ENCODE measurements around the gene RNF5.
"Not testable (repeated sequence)": the region's sequence is repeated elsewhere in the genome, so short reads cannot be mapped to it uniquely, and the experiment has no call there.

Gene RNF5

DNA sequence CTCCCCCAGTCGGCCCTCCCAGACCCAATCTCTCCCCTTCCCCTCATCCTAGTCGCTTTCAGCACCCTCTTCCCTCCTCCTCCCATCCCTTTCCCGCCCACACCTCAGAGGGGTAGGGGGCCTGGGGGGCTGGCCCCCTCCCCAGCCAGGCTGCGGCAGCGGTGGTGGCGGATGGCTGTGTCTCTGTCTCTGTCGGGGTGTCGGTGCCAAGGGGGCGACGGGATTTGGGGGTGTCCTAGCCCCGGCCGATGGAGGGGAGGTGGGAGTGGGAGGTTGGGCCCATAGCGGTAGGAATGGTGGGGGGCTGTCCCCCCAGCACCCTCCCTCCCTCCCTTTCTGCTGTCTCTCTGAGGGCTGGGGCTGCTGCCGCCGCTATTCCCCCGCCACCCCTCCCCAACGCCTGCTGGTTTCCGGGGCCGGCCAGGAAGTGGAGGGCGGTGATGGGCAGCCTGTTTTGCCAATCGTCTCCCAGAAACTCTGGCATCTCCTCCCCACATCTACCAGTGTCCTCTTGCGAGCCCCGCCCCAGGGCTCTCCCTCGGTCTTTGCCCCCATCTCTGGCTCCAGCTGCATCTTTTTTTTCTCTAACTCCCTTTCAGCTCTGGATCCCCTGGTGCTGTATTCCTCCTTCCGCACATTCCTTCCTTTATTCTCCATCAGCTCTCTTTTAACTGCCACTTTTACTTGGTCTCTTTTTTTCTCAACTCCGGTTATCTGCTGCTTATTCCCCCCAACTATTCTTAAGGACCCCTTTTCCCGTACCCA, 2.3 kb upstream of the RNF5 start, which contains the start of gene AGPAT1:
TSS of gene AGPAT1 (minus strand) at position 374 of the 765 bp plus-strand sequence. CDS start 4,588 bp downstream, outside the sequence.
- peak; percentile 93 for DNase-seq (ENCODE audit: low read depth)

DNA sequence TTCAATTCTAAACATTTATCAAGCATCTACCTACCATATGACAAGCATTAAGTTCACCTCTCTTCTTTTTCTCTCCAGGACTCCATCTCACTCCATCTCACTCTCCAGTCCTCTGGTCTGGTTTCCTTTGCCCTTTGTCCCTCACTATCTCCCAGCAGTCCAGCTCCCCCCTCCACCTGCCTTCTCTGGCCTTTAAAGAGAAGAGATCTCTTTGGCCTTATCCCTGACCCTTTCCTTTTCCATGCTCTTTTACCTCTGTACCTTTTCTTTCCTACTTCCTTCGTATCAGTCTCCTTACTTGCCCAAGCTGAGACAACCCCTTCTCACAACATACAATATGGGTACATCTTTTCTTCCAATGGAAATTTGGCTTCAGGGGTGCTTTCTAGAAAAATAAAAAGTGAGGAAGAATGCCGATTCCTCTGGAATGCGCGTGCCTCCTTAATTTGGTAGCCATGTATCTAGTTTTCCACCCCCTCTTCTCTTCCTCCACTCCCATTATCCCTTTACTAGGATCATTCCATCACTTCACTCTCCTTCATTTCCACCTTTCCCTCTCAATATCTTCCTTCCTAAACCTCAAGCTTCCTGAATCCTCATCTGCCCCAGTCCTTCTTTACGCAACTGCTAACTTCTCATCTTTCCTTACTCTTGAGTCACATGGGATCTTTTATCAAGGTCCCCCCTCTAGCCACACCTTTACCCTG, 1.6 kb upstream of the RNF5 start:
- no peak for DNase-seq (ENCODE audit: low read depth)

DNA sequence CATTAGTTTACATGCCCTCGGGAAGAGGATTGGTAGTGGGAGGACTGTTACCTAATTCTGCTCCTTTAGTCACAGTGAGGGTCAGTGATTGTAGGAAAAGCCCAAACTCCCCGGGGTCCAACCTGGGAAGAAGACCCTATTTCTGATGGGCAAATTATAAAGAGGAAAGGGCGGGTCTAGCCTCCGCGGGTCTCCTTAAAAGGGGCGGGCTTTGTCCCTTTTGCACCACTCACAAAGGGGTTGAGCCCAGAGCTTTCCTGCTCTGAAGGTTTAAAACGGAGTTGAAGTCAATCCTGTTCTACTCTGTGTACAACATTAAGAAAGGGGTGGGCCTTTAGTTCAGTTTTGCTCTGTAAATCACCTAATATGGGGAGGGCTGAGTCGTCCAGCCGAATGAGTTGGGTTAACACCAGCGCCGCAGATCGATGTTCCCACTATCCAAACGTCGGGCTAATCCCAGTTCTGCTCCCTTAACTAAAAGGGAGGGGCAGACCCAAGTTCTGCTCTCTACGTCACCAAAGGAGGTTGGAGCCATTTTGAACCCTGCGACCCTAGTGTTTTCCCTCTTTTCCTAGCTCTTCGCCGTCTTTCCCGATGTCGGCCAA, 920 bp upstream of the RNF5 start:
- no peak for DNase-seq (ENCODE audit: low read depth)

DNA sequence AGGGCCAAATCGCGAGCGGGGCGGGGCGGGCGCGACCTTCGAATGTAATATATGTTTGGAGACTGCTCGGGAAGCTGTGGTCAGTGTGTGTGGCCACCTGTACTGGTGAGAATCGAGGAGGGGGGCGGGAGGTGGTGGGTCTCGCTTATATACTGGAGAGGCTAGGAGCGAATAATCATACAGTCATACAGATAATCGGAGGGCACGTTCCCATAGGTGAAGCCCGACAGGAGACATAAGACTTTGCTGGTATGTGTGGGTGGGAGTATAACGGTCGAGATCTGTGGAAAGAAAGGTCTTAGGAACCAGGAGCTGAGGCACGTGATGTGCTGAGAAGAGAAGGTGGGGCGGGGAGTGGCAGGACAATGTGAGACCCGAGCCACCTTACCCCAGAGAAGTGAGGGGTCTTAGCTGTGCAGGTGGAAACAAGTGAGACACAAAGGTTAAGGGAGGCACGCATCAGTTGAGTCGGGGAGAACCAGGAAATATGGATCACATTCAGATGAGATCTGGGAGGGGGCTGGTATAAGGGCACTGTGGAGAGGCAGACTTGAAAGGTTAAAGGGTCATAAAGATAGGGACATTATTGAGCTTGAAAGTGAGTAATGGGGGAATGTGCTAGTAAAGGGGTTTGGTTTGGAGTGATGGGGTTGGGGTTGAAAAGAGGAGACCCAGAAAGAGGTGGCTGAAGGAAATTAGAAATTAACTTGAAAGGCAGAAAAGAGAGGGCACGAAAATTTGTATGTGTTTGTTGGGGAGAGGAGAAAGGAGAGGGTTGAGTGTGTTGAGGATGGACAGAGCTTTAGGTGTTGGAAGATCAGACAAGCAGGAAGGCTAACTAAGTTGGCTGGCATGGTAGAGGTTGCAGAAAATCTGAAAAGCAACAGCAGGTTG, 589 bp downstream of the RNF5 start:
- DNase-seq (ENCODE audit: low read depth) = no peak

DNA sequence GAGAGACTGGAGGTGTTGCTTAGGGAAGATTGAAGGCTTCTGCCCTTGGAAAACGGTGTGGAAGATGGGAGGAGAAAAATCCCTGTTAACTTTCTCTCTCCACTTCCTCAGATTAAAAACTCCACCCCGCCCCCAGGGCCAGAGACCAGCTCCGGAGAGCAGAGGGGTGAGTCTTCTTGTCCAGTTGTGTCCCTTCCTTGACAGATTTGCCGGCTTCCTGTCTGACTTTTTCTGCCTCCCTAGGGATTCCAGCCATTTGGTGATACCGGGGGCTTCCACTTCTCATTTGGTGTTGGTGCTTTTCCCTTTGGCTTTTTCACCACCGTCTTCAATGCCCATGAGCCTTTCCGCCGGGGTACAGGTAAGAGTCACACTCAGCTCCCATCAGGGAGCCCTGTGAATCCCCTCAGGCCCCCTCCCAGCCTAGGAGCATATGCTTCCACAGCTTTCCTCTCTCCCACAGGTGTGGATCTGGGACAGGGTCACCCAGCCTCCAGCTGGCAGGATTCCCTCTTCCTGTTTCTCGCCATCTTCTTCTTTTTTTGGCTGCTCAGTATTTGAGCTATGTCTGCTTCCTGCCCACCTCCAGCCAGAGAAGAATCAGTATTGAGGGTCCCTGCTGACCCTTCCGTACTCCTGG, 1.7 kb downstream of the RNF5 start:
- no peak for DNase-seq (ENCODE audit: low read depth)

DNA sequence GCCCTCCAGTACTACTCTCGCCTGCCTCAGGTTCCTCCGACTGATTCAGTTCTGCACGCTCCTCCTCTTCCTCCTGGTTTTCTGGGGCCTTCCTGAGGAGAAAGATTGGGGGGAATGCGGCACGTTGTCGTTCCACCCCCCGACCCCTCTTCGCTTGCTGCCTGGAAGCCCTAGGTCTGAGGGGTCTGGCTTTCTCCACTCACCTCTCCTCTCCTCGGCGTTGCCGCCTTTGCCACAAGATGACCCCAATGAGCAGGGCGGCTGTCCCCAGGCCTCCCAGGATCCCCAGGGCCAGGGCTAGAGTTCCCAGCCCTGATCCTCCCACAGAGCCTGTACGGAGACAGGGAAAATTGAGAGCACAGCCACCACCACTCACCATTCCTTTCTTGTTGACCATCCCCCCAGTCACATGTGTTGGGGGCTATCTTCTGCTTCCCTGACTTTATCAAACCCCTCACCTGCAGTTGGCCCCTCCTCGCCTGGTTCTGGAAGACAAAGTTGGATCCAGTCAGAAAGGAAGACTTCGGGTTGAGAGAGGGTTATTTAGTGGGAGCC, 3.0 kb downstream of the RNF5 start:
- DNase-seq (ENCODE audit: low read depth) = no peak

DNA sequence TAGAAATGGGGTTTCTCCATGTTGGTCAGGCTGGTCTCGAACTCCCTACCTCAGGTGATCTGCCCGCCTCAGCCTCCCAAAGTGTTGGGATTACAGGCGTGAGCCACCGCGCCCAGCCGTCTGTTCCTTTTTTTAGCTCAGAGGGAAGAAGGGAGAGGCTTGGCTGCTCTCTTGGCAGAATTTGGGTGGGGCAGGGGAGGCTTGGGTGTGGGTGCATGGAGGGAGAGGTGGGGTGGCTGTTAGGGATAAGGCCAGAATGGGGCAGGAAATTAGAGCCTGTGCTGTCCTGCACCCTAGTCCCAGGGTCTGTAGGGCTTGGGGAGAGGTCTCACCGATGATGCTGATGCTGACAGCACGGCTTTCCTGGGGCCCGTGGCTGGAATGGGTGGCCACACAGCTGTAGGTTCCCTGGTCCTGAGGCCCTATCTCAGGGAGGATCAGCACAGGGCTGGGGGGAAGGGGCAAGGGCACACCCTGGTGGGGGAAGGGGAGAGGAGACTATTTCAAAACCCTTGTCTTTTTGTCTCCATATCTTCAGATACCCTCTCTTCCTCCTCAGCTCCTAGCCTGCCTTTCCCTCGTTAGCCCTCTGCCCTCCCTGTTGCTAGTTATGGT, 3.8 kb downstream of the RNF5 start:
- DNase-seq (ENCODE audit: low read depth) = no peak

DNA sequence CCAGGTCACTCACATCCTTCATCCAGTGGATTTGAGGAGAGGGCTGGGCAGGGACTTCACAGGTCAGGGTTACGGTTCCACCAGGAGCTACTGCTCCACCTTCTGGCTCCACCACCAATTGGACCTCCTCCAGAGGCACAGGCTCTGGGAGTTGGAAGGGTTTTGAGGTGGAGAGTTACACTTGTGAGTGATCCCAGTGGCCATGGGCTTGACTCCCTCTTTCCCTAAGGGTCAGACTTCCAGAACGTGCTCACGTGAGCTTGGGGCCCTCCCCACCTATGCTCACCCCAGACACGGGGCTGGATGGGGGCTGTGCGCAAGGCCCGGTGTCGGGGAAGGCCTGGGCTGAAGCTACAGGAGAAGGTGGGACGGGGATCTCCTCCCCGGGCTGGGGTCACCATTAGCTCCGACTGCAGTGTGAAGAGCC, 4.4 kb downstream of the RNF5 start:
- no peak for DNase-seq (ENCODE audit: low read depth)

DNA sequence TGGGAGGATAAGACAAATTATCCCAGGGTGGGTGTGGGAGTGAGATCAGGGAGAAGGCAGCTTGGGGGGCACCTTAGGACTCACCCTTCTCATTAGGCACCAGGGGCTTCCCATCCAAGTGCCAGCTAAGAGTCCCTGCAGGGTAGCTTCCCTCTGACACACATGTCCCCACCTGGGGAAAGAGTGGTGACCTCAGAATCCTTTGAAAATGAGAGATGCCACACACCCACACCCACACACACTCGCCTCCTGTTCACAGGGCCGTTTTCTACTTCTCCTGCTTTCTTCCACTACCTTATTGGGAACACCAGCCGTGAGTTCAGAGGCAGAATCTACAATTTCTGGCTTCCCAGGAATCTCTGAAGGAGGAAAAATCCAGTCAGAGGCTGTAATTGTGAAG, 4.8 kb downstream of the RNF5 start:
- no peak for DNase-seq (ENCODE audit: low read depth)

DNA sequence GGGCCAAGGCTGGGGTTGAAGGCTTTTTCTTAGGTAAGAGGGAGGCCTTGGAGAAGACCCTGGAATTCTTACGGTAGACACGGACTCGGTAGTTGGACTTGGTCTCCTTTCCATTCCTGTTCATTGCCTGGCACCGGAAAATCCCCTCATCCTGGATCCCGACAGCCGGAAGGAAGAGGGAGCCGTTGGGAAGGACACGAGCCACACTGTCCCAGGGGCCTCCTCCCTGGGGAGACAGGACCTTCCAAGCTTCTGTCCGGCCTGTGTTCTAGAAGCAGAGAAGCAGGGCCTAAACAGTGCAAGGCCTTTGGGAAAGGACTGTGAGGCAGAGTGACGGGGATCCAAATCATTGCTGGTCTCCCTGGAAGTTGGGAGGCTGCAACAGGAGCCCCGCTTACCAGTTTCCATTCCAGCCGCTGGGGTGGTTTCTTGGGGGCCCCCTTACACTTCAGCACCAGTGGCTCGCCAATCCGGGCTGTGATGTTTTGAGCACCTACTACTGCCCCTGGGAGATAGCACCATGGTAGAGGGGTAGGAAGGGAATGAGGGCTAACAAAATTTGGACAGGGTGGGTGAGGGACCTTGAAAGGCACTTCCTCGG, 5.4 kb downstream of the RNF5 start:
- no peak for DNase-seq (ENCODE audit: low read depth)

DNA sequence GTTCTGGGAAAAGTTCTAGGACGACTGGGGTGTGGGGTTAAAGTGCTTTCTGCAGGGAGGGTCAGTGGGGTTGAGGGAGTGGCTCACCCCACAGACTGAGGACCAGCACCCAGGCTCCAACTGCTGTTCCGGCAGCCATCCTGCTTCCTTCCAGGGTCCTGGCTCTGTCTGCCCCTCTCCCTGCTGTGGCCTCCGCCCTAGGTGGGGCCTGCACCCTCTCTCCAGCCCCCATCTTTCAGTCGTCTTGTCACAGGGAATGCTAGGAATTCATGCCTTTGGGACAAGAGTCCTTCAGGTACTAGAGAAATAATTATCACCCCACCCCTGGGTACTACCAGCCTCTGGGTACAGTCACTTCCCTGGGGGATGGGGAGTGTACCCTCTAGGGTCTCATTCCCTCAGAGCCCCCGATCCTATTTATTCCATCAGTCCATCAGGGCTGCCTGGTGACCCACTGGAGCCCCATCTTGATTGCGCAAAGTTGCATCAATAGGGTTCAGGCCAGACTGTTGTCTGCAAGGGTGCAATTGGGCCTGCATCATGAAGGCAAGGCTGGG, 6.0 kb downstream of the RNF5 start, which contains the start of gene AGER:
TSS of gene AGER (minus strand) at position 170 of the 557 bp plus-strand sequence. CDS start at position 139, 31 bp downstream.
- no peak for DNase-seq (ENCODE audit: low read depth)

DNA sequence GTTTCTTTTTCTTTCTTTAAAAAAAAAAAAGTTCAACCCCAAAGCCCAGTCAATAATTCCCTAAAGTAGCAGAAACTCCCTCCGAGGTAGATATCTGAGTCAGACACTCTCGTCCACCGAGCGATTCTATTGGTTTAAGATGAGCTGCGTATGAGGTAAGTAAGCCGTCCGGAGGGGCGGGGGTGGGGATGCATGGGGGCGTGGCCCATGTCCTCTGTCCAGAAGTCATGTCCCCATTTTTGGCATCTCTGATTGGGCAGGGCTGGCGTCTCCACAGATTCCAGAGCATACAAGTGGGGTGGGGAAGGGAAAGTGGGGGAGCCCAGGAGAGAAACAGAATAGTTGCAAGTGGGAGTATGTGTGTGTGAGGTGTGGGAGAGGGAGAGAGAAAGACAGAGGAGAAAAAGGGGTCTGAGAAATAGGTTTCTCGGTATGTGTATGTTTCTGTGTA, 7.5 kb downstream of the RNF5 start:
- peak; percentile 63 for DNase-seq (ENCODE audit: low read depth)

DNA sequence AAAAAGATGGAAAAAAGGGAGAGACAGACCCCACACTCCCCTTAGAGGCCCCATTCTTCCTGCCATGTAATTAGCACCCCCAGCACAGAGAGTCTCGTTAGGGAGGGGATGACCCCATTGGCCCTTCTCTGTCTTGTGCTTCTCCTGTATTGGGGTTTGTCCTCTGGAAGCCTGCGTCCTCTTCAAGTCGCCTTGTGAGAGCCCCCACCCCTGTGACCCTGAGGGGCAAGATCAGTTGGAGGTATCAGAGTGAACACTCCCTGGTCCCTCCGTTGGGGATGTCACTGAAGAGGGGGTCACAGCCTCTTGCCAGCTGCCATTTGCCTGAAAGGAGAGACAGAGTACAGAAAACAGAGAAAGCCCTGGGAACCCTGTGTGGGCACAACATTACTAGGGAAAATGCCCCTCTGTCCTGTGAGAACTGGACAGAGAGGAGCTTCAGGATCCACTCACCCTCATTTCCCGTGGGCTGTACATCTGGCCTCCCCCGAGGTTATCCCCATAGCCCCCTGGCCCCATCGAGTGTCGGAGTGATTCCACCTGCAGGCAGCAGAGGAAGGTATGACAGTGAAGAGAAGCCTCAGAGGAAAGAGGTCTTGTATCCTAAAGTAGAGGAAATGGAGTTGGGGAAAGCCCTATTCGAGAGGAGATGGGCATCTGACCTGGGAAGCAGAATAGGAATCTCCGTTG, 8.1 kb downstream of the RNF5 start:
- DNase-seq (ENCODE audit: low read depth) = not testable (repeated sequence)

DNA sequence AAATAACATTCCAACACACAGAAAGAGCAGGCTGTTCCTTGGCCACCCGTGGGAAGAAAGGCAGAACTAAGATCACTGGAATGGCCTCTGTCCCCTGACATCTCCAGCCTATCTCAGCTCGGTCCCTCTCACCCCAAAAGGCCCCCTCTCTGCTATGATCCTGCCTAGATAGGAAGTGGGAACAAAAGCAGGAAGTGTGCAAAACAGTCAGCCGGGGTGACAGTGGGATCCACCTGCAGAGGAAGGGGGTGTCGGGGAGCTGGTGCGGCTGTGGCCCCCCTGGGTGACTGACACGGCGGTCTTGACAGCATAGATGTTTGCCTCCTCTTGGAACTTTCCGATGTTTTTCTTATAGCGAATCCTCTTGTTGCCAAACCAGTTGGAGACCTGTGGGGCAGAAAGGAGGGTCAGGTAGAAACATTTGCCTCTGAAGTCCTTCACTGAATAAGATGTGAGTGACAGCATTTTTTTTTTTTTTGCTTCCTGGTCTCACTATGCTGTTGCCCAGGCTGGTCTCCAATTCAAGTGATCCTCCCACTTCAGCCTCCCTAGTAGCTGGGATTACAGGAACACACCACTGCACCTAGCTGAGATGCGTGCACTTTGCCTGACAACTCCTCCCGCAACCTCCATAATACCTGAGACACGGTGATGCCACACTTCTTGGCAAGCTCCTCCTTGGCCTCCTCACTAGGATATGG, 9.0 kb downstream of the RNF5 start:
- no peak for DNase-seq (ENCODE audit: low read depth)

DNA sequence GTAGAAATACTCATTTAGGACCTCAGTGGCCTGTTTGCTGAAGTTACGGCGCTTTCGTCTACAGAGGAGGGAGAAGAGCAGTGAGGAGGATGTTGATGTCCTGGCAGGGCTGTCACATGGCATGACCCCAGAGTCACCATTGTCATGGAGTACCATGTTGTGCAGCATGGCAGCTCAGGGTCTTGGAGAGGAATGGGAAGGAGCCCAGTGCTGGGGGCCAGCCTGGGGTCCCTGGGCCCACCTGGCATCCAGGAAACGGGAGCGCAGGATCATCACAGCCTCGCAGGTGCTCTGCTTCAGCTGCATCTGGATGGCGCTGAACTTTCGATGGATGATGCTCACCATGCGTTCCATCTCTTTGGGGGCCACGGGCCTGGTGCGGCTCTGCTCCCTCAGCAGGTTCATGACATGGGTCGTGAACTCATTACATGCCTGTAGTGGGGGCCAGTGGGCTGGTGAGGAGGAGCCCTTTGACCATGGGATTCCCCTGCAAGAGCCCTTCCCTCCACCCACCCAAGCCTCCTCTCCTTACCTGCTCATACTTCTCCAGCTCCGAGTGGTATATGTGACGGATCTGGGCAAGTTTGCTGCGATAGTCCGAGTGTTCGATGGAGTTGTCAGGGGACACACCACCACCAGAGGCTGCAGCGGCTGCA, 9.6 kb downstream of the RNF5 start:
- not testable (repeated sequence) for DNase-seq (ENCODE audit: low read depth)

DNA sequence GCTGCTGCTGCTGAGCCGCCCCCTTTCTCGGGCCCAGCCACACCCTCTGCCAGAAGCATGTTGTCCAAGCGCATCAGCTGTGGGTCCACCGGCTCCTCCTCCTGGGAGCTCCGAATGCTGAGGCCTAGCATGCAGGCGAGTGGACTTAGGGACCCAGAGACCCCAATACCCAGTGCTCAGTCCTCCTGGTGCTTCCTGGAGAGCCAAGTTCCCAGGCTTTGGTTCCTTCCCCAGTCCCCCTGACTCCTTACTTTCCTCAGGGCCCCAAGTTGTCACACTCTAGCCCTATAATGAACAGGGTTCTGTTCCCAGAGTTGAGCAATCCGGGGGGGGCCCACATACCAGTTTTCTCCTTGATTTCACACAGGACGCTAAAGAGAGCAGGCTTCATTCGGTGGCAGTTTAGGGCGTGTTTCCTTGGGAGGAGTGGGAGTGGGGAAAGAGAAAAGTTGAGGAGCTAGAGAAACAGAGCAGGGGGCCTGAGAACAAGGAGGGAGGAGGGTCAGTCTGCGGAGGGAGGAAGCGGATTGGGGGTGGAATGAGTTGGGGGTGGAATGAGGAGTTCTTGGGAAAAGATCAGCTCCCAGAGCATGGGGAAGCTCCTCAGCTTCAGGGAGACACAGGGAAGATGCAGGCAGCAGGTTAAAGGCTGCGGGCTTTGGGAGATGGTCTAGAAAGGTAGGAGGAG, 10.3 kb downstream of the RNF5 start:
- DNase-seq (ENCODE audit: low read depth) = no peak

DNA sequence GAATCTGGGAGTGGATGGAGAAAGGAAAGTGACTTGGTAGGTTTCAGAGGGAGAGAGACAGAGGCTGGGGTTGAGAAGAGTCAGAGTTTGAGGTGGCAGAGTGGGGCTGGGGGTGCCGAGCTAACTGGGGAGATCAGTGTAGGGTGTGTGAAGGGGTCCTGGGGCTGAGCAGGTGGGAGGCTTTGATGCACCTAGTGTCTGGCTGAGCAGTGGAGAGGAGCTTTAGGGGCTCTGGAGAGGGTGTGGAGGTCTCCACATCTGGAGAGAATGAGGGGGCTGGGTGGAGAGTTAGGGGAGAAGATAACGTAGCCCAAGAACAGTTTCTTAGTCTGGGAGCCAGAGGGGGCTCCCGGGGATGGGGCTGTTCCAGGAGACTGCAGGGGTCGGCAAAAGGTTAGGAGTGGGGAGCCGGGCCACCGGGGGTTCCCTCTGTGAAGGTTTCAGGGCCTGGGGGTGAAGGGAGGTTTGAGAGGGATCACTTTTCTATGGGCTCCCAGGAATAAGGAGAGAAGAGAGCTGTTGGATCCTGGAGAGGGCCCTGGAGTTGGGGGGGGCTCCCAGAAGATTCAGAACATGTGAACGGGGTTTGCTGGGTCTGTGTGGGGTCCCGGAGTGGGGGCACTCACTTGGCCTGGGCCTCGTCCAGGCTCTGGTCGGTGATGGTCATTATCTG, 11.0 kb downstream of the RNF5 start:
- no peak for DNase-seq (ENCODE audit: low read depth)
